Pancreas (tissue), 10 donors: ENCODE results near the gene CDH1. TPM values are rescaled to one million over a fixed set of nuclear protein-coding genes. Genes with fewer than 3 reads are reported as not detected.
A peak's percentile ranks its signal among the peaks of the same experiment; 100 is the strongest.

ENCODE experiments used
- ATAC-seq, 4 donors: fragments of 200-7000 bp; cut with Tn5 transposase; one replicate each; pipeline versions ENCODE4 v1.8.0 to v1.9.1; 2020; ENCODE audit warnings: mild to moderate bottlenecking in 4 of 4, moderate library complexity in 4 of 4
- DNase-seq, 6 donors: peaks; one replicate each; pipeline ENCODE4 v3.0.0-alpha.2; 2020
- FAIRE-seq: peaks from 2 replicates; lab custom pipeline; 2012; peaks lifted over from hg19 to GRCh38; lab: Jason Lieb, UNC
- H3K27ac ChIP-seq, 4 donors: fragments of 200-600 bp; sonication (generic); 1 replicate in 3 of 4; 2 replicates in 1 of 4; pipeline versions ENCODE4 v1.5.0 to v1.8.0; 2020
- H3K27me3 ChIP-seq, 4 donors: fragments of 200-600 bp; one replicate each; pipeline ENCODE4 v1.8.0; 2021
- H3K36me3 ChIP-seq, 3 donors: fragments of 200-600 bp; sonication (generic) in 1 of 3; one replicate each; pipeline versions ENCODE4 v1.5.0 to v1.8.0; 2020 to 2021
- H3K4me1 ChIP-seq, 3 donors: fragments of 200-600 bp; one replicate each; pipeline ENCODE4 v1.8.0; 2021
- H3K4me3 ChIP-seq, 4 donors: fragments of 200-600 bp; sonication (generic) in 2 of 4; one replicate each; pipeline versions ENCODE4 v1.5.0 to v1.8.0; 2020 to 2021
- H3K9me3 ChIP-seq, 4 donors: fragments of 200-600 bp; one replicate each; pipeline ENCODE4 v1.8.0; 2021
- WGBS, 2 donors: extraction: QIAGEN DNeasy Blood & Tissue Kit; methylation state at CpG; one replicate each; pipeline ENCODE4 v1.1.7; 2013; 5-methylcytosine and 5-hydroxymethylcytosine counted together
- intact Hi-C, 3 donors: fragments of 100-400 bp; cut with DNase I; formaldehyde crosslinking; loops; one replicate each; pipeline versions ENCODE4 v1.11.1 to v1.14.2; 2022
- polyA plus RNA-seq, 2 donors: library from polyadenylated mRNA; stranded (reverse); fragments of 200-250 nt; gene quantifications; one replicate each; pipeline ENCODE4 v1.2.3, GENCODE V29; 2013
- total RNA-seq, 6 donors: library from RNA; stranded (reverse); fragmentation: NEBNext Ultra II Directional in 4 of 6; extraction: Animal tissue kit (Norgen Biotek cat#: 25700) in 4 of 6; gene quantifications; one replicate each; pipeline versions ENCODE4 v1.2.1 to v1.2.4, GENCODE V29; 2021 to 2023
- TF ChIP-seq, protein P1 (sequence below), 4 donors: fragments of 200-600 bp; sonication (generic) in 3 of 4; IDR thresholded peaks; one replicate each; pipeline versions ENCODE4 v1.5.0 to v1.8.0; 2021; ENCODE audit warnings: antibody characterized with exemption in 4 of 4
- donor health status: healthy with polysubstance abuse.
- donor health status: DM: no; HTN: no; CAD: no; lungs with moderate emphysema.
- donor health status: DM: no; HTN: no; CAD: no.
- donor health status: control.
- donor health status: control.
- donor health status: Bipolar disorder and iron deficiency.
- donor health status: DM: yes; HTN: yes; CAD: no.
- donor health status: DM: no; HTN: no; CAD: no.
- donor health status: DM: no; HTN: no; CAD: no.
- donor health status: DM: yes; HTN: yes; CAD: no.

The CDH1 gene
- total and polyA plus RNA-seq, 8 donors: 52.8 to 258 (median 155) TPM

DNA sequence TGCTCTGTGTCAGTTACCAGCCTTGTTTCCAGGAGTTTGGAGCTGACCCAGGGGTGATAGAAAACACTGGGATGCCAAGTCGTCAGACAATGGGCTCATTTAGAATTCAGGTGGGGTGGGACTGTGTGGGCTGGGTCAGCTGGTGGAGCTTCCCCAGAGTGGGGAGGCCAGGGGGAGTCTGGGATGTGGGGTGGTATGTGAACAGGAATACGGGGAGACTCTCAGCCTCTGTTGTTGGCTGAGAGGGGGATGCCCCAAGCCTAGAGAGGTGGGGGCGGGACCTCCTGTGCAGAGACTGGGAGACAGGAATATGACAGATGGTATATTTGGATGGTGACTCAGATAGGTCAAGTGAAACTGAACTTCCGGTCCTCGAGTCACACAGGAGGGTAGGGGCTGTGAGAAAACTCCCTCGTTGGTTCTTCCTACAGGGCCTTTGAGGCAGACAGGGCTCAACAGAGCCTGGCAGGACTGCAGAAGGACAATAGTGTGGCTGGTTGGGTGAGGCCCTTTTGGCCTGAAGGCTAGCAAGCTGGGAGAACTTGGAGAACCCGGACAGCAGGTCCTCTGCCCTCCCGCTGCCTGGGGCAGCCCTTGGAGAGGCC, 23.7 kb downstream of the CDH1 start:
- DNase-seq (peak in 3 of 6 donors; percentile 46 to 53 (median 48)), FAIRE-seq (no peak), ATAC-seq (peak; percentile 6 to 59 (median 52))
- no peaks in the 10 kb centered on the region for H3K27me3 ChIP-seq
- H3K4me3 ChIP-seq: no peak overlapping the region
- TF ChIP-seq, protein P1, sequence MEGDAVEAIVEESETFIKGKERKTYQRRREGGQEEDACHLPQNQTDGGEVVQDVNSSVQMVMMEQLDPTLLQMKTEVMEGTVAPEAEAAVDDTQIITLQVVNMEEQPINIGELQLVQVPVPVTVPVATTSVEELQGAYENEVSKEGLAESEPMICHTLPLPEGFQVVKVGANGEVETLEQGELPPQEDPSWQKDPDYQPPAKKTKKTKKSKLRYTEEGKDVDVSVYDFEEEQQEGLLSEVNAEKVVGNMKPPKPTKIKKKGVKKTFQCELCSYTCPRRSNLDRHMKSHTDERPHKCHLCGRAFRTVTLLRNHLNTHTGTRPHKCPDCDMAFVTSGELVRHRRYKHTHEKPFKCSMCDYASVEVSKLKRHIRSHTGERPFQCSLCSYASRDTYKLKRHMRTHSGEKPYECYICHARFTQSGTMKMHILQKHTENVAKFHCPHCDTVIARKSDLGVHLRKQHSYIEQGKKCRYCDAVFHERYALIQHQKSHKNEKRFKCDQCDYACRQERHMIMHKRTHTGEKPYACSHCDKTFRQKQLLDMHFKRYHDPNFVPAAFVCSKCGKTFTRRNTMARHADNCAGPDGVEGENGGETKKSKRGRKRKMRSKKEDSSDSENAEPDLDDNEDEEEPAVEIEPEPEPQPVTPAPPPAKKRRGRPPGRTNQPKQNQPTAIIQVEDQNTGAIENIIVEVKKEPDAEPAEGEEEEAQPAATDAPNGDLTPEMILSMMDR (IDR thresholded peaks at IDR 0.05): no peak
- WGBS, 2 donors: 48 to 53% methylated on average over 8 of the region's 8 CpGs
- peaks cover 16 to 53% (median 39%) of the 10 kb centered on the region in 3 donors for H3K4me1 ChIP-seq
- H3K27ac ChIP-seq: peak overlapping the region; percentile 48 to 87 (median 70)
- H3K9me3 ChIP-seq: no peaks in the 10 kb centered on the region
- no peaks in the 10 kb centered on the region for H3K36me3 ChIP-seq
- intact Hi-C loops: no loop called here

DNA sequence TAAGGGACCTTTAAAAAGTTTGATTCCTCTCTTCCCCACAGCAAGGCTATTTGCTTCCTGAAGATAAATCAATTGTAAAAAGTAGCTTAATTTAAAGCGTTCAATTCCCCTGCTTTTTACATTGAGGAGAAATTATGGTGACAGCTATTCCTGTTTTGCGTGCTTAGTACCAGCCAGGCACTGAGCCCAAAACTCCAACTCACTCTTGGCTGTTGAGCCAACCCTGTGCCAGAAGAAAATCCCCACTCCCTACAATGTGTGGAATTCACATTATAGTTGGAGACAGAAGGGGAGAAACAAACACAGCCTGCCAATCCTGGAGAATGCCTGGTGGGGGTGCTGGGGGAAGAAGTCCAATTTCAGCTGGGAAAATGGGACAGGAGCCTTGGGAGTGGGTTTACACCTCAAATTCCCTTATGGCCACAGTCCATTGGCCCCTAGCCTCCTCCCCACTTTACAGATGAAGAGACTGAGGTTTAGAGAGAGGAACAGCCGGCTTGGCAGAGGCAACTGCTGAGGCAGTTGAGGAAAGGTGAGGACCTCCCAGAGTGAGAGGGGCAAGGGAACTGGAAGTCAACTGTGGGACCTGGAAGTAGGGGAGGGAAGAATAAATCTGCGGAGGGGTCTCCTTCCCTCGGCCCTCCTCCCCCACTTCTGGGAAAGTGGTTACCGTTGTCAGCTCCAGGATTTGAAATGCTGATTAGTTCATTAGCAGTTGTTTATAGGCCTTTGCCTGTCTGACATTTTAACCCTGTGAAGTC, 26.1 kb downstream of the CDH1 start:
- DNase-seq (no peak), FAIRE-seq (no peak), ATAC-seq (peak; percentile 32 to 57 (median 40))
- Histone ChIP-seq H3K36me3 (no peaks in the 10 kb centered on the region), H3K27ac (peak overlapping the region in 2 of 4 donors; percentile 77 to 87), H3K27me3 (no peaks in the 10 kb centered on the region), H3K9me3 (no peaks in the 10 kb centered on the region), H3K4me3 (no peak overlapping the region), H3K4me1 (peaks cover 4 to 41% (median 35%) of the 10 kb centered on the region in 3 donors)
- intact Hi-C loops: no loop called here
- WGBS, 2 donors: 32 to 40% methylated on average over 6 of the region's 6 CpGs
- TF ChIP-seq, protein P1 (IDR thresholded peaks at IDR 0.05): no peak

DNA sequence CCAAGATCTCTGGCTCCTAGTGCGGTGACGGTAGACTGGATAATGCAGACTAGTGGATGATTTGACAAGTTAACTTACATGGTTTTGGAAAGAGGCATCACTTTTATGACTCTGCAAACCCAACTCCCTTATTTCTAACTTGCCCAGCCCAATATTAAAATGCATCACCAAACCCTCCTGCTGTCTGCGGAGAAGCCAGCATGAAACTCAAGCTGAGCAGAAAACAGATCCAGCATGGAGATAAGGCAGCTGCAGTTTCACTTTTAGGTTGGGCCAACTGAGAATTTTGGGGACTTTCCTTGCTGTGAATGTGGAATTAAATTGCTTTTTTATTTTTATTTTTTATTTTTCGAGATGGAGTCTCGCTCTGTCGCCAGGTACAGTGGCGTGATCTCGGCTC, 27.8 kb downstream of the CDH1 start:
- Histone ChIP-seq H3K4me1 (peaks cover 4 to 39% (median 35%) of the 10 kb centered on the region in 3 donors), H3K9me3 (no peaks in the 10 kb centered on the region), H3K27me3 (no peaks in the 10 kb centered on the region), H3K36me3 (no peaks in the 10 kb centered on the region), H3K27ac (peak overlapping the region; percentile 8 to 77 (median 40)), H3K4me3 (no peak overlapping the region)
- FAIRE-seq (no peak), ATAC-seq (peak in 2 of 4 donors; percentile 21 to 28), DNase-seq (no peak)
- WGBS, 2 donors: 68 to 72% methylated on average over 8 of the region's 8 CpGs
- TF ChIP-seq, protein P1 (IDR thresholded peaks at IDR 0.05): no peak
- intact Hi-C loops: no loop called here

DNA sequence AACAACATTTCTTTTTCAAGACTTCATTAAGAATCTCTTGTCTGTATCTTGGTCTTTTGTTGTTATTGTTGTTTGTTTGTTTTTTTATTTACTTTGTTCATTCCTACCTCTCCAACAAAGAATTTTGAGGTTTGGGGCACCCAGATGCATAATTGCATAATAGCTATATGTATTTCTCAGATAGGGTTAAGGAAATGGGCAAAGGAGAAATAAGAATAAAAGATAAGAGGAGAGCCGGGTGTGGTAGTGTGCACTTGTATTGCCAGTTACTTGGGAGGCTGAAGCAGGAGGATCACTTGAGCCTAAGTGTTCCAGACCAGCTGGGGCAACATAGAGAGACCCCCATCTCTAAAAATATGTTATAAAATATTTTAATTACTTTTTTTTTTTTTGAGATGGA, 30.5 kb downstream of the CDH1 start:
- DNase-seq: no peak
- FAIRE-seq: no peak
- H3K9me3 ChIP-seq: no peaks in the 10 kb centered on the region
- no peaks in the 10 kb centered on the region for H3K36me3 ChIP-seq
- ATAC-seq: no peak
- no peak overlapping the region for H3K4me3 ChIP-seq
- peaks cover 0 to 21% (median 20%) of the 10 kb centered on the region in 3 donors for H3K4me1 ChIP-seq
- TF ChIP-seq, protein P1 (IDR thresholded peaks at IDR 0.05): no peak
- 26 to 27% methylated on average over 1 of the region's 1 CpG for WGBS, 2 donors
- intact Hi-C loops: no loop called here
- no peak overlapping the region for H3K27ac ChIP-seq
- no peaks in the 10 kb centered on the region for H3K27me3 ChIP-seq
